H9 (cell line): Measurements from ENCODE around the gene TTLL13. TPM values are rescaled to one million over a fixed set of nuclear protein-coding genes. Genes with fewer than 3 reads are reported as not detected.

ENCODE experiments used
- DNase-seq: peaks from one replicate; pipeline ENCODE4 v3.0.0-alpha.2; 2017
- H2AFZ ChIP-seq: one replicate; pipeline ENCODE4 v1.6.1; 2013; ENCODE audit warnings: mild to moderate bottlenecking, low read length, control low read depth, moderate library complexity
- H2AK5ac ChIP-seq: 2 replicates; pipeline ENCODE4 v1.6.1; 2013; ENCODE audit warnings: low read length, control low read depth, mixed read lengths; ENCODE audit not compliant: insufficient read length
- H2BK120ac ChIP-seq: one replicate; pipeline ENCODE4 v1.6.1; 2013; ENCODE audit warnings: low read depth, mild to moderate bottlenecking, low read length, control low read depth, inconsistent platforms; ENCODE audit not compliant: poor library complexity, severe bottlenecking
- H2BK12ac ChIP-seq: 2 replicates; pipeline ENCODE4 v1.6.1; 2013; ENCODE audit warnings: low read length, control low read depth, mixed read lengths, low read depth; ENCODE audit not compliant: insufficient read length
- H2BK15ac ChIP-seq: 2 replicates; pipeline ENCODE4 v1.6.1; 2013; ENCODE audit warnings: low read depth, low read length, control low read depth
- H2BK20ac ChIP-seq: one replicate; pipeline ENCODE4 v1.6.1; 2013; ENCODE audit warnings: low read depth, mild to moderate bottlenecking, low read length, control low read depth, inconsistent platforms; ENCODE audit not compliant: poor library complexity, severe bottlenecking
- H2BK5ac ChIP-seq: 2 replicates; pipeline ENCODE4 v1.6.1; 2013; ENCODE audit warnings: low read length, control low read depth, mixed read lengths; ENCODE audit not compliant: insufficient read length
- H3K14ac ChIP-seq: 2 replicates; pipeline ENCODE4 v1.6.1; 2013; ENCODE audit warnings: low read length, control low read depth; ENCODE audit not compliant: insufficient read depth
- H3K18ac ChIP-seq: 2 replicates; pipeline ENCODE4 v1.6.1; 2013; ENCODE audit warnings: low read depth, mild to moderate bottlenecking, mixed read lengths, low read length, control low read depth; ENCODE audit not compliant: insufficient read length
- H3K23ac ChIP-seq: 2 replicates; pipeline ENCODE4 v1.6.1; 2013; ENCODE audit warnings: low read length, control low read depth, mixed read lengths, low read depth; ENCODE audit not compliant: insufficient read length
- H3K23me2 ChIP-seq: 2 replicates; pipeline ENCODE4 v1.6.1; 2013; ENCODE audit warnings: low read depth, mild to moderate bottlenecking, mixed read lengths, low read length, control low read depth; ENCODE audit not compliant: insufficient read length, poor library complexity, severe bottlenecking
- H3K27ac ChIP-seq: 2 replicates; pipeline ENCODE4 v1.5.1; 2013; ENCODE audit warnings: low read length, control low read depth, mixed read lengths, low read depth; ENCODE audit not compliant: insufficient read length
- H3K27me3 ChIP-seq: 2 replicates; pipeline ENCODE4 v1.6.1; 2013; ENCODE audit warnings: low read length, control low read depth, inconsistent platforms; ENCODE audit not compliant: insufficient read depth
- H3K4ac ChIP-seq: 2 replicates; pipeline ENCODE4 v1.6.1; 2013; ENCODE audit warnings: low read depth, mild to moderate bottlenecking, control low read depth, inconsistent platforms, low read length, moderate library complexity
- H3K4me1 ChIP-seq: 2 replicates; pipeline ENCODE4 v1.6.1; 2013; ENCODE audit warnings: low read length, control low read depth, inconsistent platforms; ENCODE audit not compliant: insufficient read depth
- H3K4me2 ChIP-seq: 2 replicates; pipeline ENCODE4 v1.6.1; 2013; ENCODE audit warnings: low read length, control low read depth, mixed read lengths; ENCODE audit not compliant: insufficient read length, insufficient read depth
- H3K56ac ChIP-seq: 2 replicates; pipeline ENCODE4 v1.6.1; 2013; ENCODE audit warnings: low read depth, mild to moderate bottlenecking, mixed read lengths, low read length, control low read depth; ENCODE audit not compliant: insufficient read length
- H3K79me1 ChIP-seq: 2 replicates; pipeline ENCODE4 v1.6.1; 2013; ENCODE audit warnings: low read depth, mild to moderate bottlenecking, moderate library complexity, low read length, control low read depth, inconsistent platforms; ENCODE audit not compliant: insufficient read depth, poor library complexity, severe bottlenecking
- H3K79me2 ChIP-seq: 2 replicates; pipeline ENCODE4 v1.6.1; 2013; ENCODE audit warnings: low read length, control low read depth, inconsistent platforms; ENCODE audit not compliant: insufficient read depth
- H3K9ac ChIP-seq: 2 replicates; pipeline ENCODE4 v1.6.1; 2013; ENCODE audit warnings: low read length, control low read depth, mixed read lengths; ENCODE audit not compliant: insufficient read length; ENCODE audit errors: extremely low read depth
- H3K9me3 ChIP-seq: one replicate; pipeline ENCODE4 v1.6.1; 2013; ENCODE audit warnings: low read depth, low read length, inconsistent platforms; ENCODE audit not compliant: control insufficient read depth
- H3T11ph ChIP-seq: one replicate; pipeline ENCODE4 v1.6.1; 2013; ENCODE audit warnings: mild to moderate bottlenecking, low read length, control low read depth, inconsistent platforms
- H4K20me1 ChIP-seq: one replicate; pipeline ENCODE4 v1.6.1; 2013; ENCODE audit not compliant: control insufficient read depth, insufficient read length, insufficient read depth
- H4K5ac ChIP-seq: 2 replicates; pipeline ENCODE4 v1.6.1; 2013; ENCODE audit warnings: low read depth, mild to moderate bottlenecking, mixed read lengths, low read length, control low read depth; ENCODE audit not compliant: insufficient read length
- H4K8ac ChIP-seq: replicated peaks from 2 replicates; pipeline ENCODE4 v1.6.1; 2013; ENCODE audit warnings: low read length, control low read depth, mixed read lengths, low read depth; ENCODE audit not compliant: insufficient read length
- H4K91ac ChIP-seq: 2 replicates; pipeline ENCODE4 v1.6.1; 2013; ENCODE audit warnings: low read depth, mild to moderate bottlenecking, moderate library complexity, mixed read lengths, low read length, control low read depth; ENCODE audit not compliant: insufficient read length
- H3K27ac Mint-ChIP-seq, 3 experiments: 2 replicates in 2 of 3; 3 replicates in 1 of 3; pipeline ENCODE4 v1.8.0; 2020 to 2021; ENCODE audit warnings: mixed read lengths in 3 of 3, mild to moderate bottlenecking in 1 of 3, moderate library complexity in 1 of 3
- H3K27me3 Mint-ChIP-seq: 2 replicates; pipeline ENCODE4 v1.8.0; 2021; ENCODE audit warnings: low read depth, mild to moderate bottlenecking, moderate library complexity, mixed read lengths
- H3K36me3 Mint-ChIP-seq, 3 experiments: 2 replicates in 2 of 3; 3 replicates in 1 of 3; pipeline ENCODE4 v1.8.0; 2020 to 2021; ENCODE audit warnings: low read depth in 3 of 3, mixed read lengths in 3 of 3; ENCODE audit not compliant: insufficient read depth in 1 of 3
- H3K4me1 Mint-ChIP-seq, 2 experiments: 2 replicates each; pipeline ENCODE4 v1.8.0; 2020; ENCODE audit warnings: mixed read lengths in 2 of 2
- H3K4me3 Mint-ChIP-seq, 2 experiments: 2 replicates in 1 of 2; 3 replicates in 1 of 2; pipeline ENCODE4 v1.8.0; 2020 to 2021; ENCODE audit warnings: mild to moderate bottlenecking in 2 of 2, mixed read lengths in 2 of 2, moderate library complexity in 1 of 2
- H3K9me3 Mint-ChIP-seq, 2 experiments: 2 replicates in 1 of 2; 3 replicates in 1 of 2; pipeline ENCODE4 v1.8.0; 2020; ENCODE audit warnings: mild to moderate bottlenecking in 2 of 2, mixed read lengths in 2 of 2, moderate library complexity in 1 of 2
- CTCF ChIP-seq: fragments of 200-600 bp; sonication (generic); conservative IDR thresholded peaks from 3 replicates; pipeline ENCODE4 v1.8.0; 2021; ENCODE audit warnings: antibody characterized with exemption, mild to moderate bottlenecking
- WGBS: extraction: QIAGEN DNeasy Blood & Tissue Kit; methylation state at CpG from one replicate; pipeline ENCODE4 v1.1.7; 2013; ENCODE audit warnings: missing lambda C conversion rate, low lambda C conversion rate, mixed read lengths; ENCODE audit not compliant: insufficient read length; ENCODE audit errors: extremely low coverage; 5-methylcytosine and 5-hydroxymethylcytosine counted together
- total RNA-seq: library from RNA; stranded (reverse); gene quantifications from 2 replicates; pipeline ENCODE4 v1.2.1, GENCODE V29; 2021

TTLL13 gene
- total RNA-seq, 1 experiment from 2014 or later: not detected

GRCh38 chr15:90232941-90233386 lies 16.4 kb upstream of the TTLL13 start:
- no peak overlapping the region for H3K56ac ChIP-seq
- peak; percentile 71; the same call in 2 of the 3 replicates for TF ChIP-seq CTCF
- no peak overlapping the region for H4K91ac ChIP-seq
- H2BK15ac ChIP-seq: no peak overlapping the region
- H3K4me1 ChIP-seq: no peaks in the 10 kb centered on the region; the same call in 1 of the 2 replicates
- H3K4me3 Mint-ChIP-seq: peak overlapping the region; percentile 76 to 81
- H2AFZ ChIP-seq: peak overlapping the region; percentile 72
- no peaks in the 10 kb centered on the region for H3K9me3 Mint-ChIP-seq
- no peak overlapping the region for H4K5ac ChIP-seq
- no peak overlapping the region for H3K23ac ChIP-seq
- H4K8ac ChIP-seq: no peak overlapping the region
- H3K36me3 Mint-ChIP-seq: peaks cover 15 to 32% (median 26%) of the 10 kb centered on the region in 3 experiments
- H4K20me1 ChIP-seq: no peaks in the 10 kb centered on the region
- peak overlapping the region; percentile 34 for H3K9ac ChIP-seq
- peaks cover 1% of the 10 kb centered on the region; the same call in 1 of the 2 replicates for H3K27me3 Mint-ChIP-seq
- H3K18ac ChIP-seq: no peak overlapping the region
- peaks cover 15 to 16% of the 10 kb centered on the region in 2 experiments for H3K4me1 Mint-ChIP-seq
- no peaks in the 10 kb centered on the region for H3K9me3 ChIP-seq
- H3K27ac ChIP-seq: no peak overlapping the region
- WGBS: no CpG with 5 or more reads among the region's 9 CpGs
- H3K79me1 ChIP-seq: no peaks in the 10 kb centered on the region
- no peak overlapping the region for H3T11ph ChIP-seq
- no peak overlapping the region for H3K4ac ChIP-seq
- H3K23me2 ChIP-seq: peaks cover 12% of the 10 kb centered on the region
- H3K14ac ChIP-seq: no peak overlapping the region
- H3K79me2 ChIP-seq: no peaks in the 10 kb centered on the region
- no peak overlapping the region for H2BK20ac ChIP-seq
- no peaks in the 10 kb centered on the region for H3K27me3 ChIP-seq
- no peak overlapping the region for H2BK120ac ChIP-seq
- H2AK5ac ChIP-seq: no peak overlapping the region
- no peak overlapping the region for H2BK5ac ChIP-seq
- no peak overlapping the region for H3K27ac Mint-ChIP-seq
- peak overlapping the region; percentile 96 for H3K4me2 ChIP-seq
- no peak overlapping the region for H2BK12ac ChIP-seq
- no peak for DNase-seq
